Measurements from ENCODE around the gene ZMIZ1.

Gene ZMIZ1

GRCh38 chr10:79360499-79361342 lies 292.0 kb downstream of the ZMIZ1 start:
- DNase-seq (ENCODE audit: low read depth), result no peak

GRCh38 chr10:79361726-79362397 lies 293.1 kb downstream of the ZMIZ1 start:
- DNase-seq (ENCODE audit: low read depth), result no peak

All from HS-27A (cell line).